Naive thymus-derived CD8-positive, alpha-beta T cell (primary cell): ENCODE measurements around the gene MYLK. TPM values are rescaled to one million over a fixed set of nuclear protein-coding genes. Genes with fewer than 3 reads are reported as not detected.

Experiments used
- ATAC-seq, 2 donors: fragments of 150-1000 bp; cut with Tn5 transposase in 1 of 2; sonication (Bioruptor Pico), chemical (Tn5 transposase) in 1 of 2; 1 replicate in 1 of 2; 2 replicates in 1 of 2; pipeline ENCODE4 v1.10.0; 2021; ENCODE audit warnings: mild to moderate bottlenecking in 2 of 2, moderate library complexity in 2 of 2
- POLR2A ChIA-PET: fragments of 350-600 bp; sonication (Branson Sonifier 250); formaldehyde crosslinking; loops from one replicate; lab custom pipeline; 2021; ENCODE audit warnings: antibody characterized with exemption; lab: Charles Lee
- DNase-seq, 10 donors: peaks; one replicate each; pipeline versions ENCODE4 v3.0.0 to v3.0.0-alpha.2; 2020 to 2022
- H3K27ac Mint-ChIP-seq, 10 donors: one replicate each; pipeline ENCODE4 v1.8.0; 2020 to 2022; ENCODE audit warnings: mild to moderate bottlenecking in 10 of 10, mixed read lengths in 10 of 10, moderate library complexity in 4 of 10, inconsistent platforms in 1 of 10
- H3K27me3 Mint-ChIP-seq, 5 donors: one replicate each; pipeline ENCODE4 v1.8.0; 2021 to 2022; ENCODE audit warnings: mixed read lengths in 5 of 5
- H3K36me3 Mint-ChIP-seq, 3 donors: one replicate each; pipeline ENCODE4 v1.8.0; 2020 to 2022; ENCODE audit warnings: mixed read lengths in 3 of 3, mild to moderate bottlenecking in 2 of 3, inconsistent platforms in 1 of 3
- H3K4me1 Mint-ChIP-seq, 4 donors: one replicate each; pipeline ENCODE4 v1.8.0; 2021 to 2022; ENCODE audit warnings: mixed read lengths in 4 of 4
- H3K4me3 Mint-ChIP-seq, 10 donors: one replicate each; pipeline ENCODE4 v1.8.0; 2020 to 2022; ENCODE audit warnings: mild to moderate bottlenecking in 10 of 10, mixed read lengths in 10 of 10, moderate library complexity in 6 of 10, inconsistent platforms in 1 of 10
- H3K9me3 Mint-ChIP-seq, 9 donors: one replicate each; pipeline ENCODE4 v1.8.0; 2020 to 2022; ENCODE audit warnings: mixed read lengths in 9 of 9, mild to moderate bottlenecking in 3 of 9, inconsistent platforms in 1 of 9, moderate library complexity in 1 of 9
- polyA plus RNA-seq, 3 donors: library from polyadenylated mRNA; unstranded; fragments of 300-500 nt; fragmentation: Illumina TruSeq; gene quantifications; one replicate each; pipeline ENCODE4 v1.2.3, GENCODE V29; 2021
- total RNA-seq, 8 experiments: library from RNA in 2 of 8; stranded (reverse) in 2 of 8; gene quantifications; one replicate each; pipeline ENCODE4 v1.2.3 and lab custom pipeline; 2021 to 2026

Gene MYLK
- total and polyA plus RNA-seq, 5 experiments from 2014 or later: 0.02 to 0.16 (median 0.10) TPM; not detected in 2

DNA sequence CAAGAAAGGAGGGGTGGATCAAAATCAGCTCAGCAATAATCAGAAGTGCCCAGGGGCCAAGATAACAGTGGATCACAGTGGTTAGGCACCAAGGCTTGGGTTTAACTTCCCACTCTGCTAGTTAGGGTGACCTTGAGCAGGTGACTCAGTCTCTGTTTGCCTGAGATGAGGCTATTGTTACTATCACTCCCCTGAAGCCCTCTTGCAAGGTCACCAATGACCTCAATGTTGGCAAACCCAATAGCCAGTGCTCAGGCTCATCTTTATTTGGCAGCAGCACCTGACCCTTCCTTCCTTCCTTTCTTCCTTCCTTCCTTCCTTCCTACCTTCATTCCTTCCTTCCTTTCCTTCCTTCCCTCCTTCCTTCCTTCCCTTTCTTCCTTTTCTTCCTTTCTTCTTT is 196.8 kb downstream of the MYLK start:
- Mint-ChIP-seq H3K36me3 (no peaks in the 10 kb centered on the region), H3K27ac (peak overlapping the region in 1 of 10 donors; percentile 68), H3K4me1 (no peaks in the 10 kb centered on the region), H3K4me3 (no peak overlapping the region), H3K9me3 (no peaks in the 10 kb centered on the region), H3K27me3 (peaks cover 0 to 14% (median 3%) of the 10 kb centered on the region in 5 donors)
- POLR2A ChIA-PET: no interaction called here
- DNase-seq (no peak), ATAC-seq (no peak)

DNA sequence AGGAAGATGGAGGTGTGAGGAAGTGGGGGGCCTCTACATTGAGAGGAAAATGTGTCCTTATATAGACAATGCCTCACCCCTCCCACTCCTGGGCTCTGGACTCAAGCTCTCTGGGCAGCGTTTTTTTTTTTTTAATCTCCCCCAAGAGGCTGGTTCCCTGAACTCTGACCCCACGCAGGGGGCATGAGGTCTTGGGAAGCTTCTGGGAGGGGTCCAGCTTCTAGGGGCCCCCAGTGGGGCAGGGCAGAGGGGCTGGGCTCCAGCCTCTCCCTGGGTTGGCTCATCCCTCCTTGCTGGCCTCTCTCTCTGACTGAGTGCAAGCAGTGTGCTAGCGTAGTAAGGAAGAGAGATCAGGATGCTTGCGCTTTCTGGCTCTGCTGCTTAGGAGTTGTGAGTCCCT is 197.9 kb downstream of the MYLK start:
- Mint-ChIP-seq H3K27me3 (peaks cover 0 to 14% (median 0%) of the 10 kb centered on the region in 5 donors), H3K4me1 (no peaks in the 10 kb centered on the region), H3K4me3 (no peak overlapping the region), H3K27ac (peak overlapping the region in 1 of 10 donors; percentile 76), H3K9me3 (no peaks in the 10 kb centered on the region), H3K36me3 (no peaks in the 10 kb centered on the region)
- DNase-seq (no peak), ATAC-seq (no peak)
- POLR2A ChIA-PET: no interaction called here

- Mint-ChIP-seq H3K9me3 (no peaks in the 10 kb centered on the region), H3K36me3 (no peaks in the 10 kb centered on the region), H3K27ac (no peak overlapping the region), H3K4me3 (no peak overlapping the region), H3K27me3 (peaks cover 0 to 14% (median 0%) of the 10 kb centered on the region in 5 donors), H3K4me1 (no peaks in the 10 kb centered on the region)
- POLR2A ChIA-PET: no interaction called here
- ATAC-seq (no peak), DNase-seq (no peak)
These were observed 198.4 kb downstream of the MYLK start for GRCh38 chr3:123685780-123686179.

DNA sequence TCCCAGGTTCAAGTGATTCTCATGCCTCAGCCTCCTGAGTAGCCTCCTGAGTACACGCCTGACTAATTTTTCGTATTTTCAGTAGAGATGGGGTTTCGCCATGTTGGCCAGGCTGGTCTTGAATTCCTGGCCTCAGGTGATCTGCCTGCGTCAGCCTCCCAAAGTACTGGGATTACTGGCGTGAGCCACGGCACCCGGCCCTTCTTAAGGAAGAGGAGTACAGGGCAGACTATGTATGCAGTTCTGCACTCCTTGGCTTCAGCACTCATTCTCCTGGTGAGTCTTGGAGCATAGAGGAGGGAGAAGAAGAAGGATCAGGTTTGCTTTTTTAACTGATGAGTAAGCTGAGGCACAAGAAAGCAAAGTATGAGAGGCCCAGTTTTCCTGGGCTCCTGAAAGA is 199.5 kb downstream of the MYLK start:
- H3K9me3 Mint-ChIP-seq: no peaks in the 10 kb centered on the region

GRCh38 chr3:123684209-123684608 is 199.9 kb downstream of the MYLK start:
- no peak for ATAC-seq
- no peak overlapping the region for H3K27ac Mint-ChIP-seq
- peaks cover 0 to 14% (median 0%) of the 10 kb centered on the region in 5 donors for H3K27me3 Mint-ChIP-seq
- H3K9me3 Mint-ChIP-seq: no peaks in the 10 kb centered on the region
- POLR2A ChIA-PET: no interaction called here
- H3K4me3 Mint-ChIP-seq: no peak overlapping the region
- no peak for DNase-seq
- no peaks in the 10 kb centered on the region for H3K4me1 Mint-ChIP-seq
- H3K36me3 Mint-ChIP-seq: no peaks in the 10 kb centered on the region

More for the DNA sequence above, 199.5 kb downstream of the MYLK start:
- no peaks in the 10 kb centered on the region for H3K36me3 Mint-ChIP-seq
- ATAC-seq: no peak
- H3K4me3 Mint-ChIP-seq: no peak overlapping the region
- DNase-seq: no peak
- no peak overlapping the region for H3K27ac Mint-ChIP-seq
- H3K27me3 Mint-ChIP-seq: peaks cover 0 to 14% (median 0%) of the 10 kb centered on the region in 5 donors
- H3K4me1 Mint-ChIP-seq: no peaks in the 10 kb centered on the region
- POLR2A ChIA-PET: no interaction called here

- Mint-ChIP-seq H3K4me1 (no peaks in the 10 kb centered on the region), H3K9me3 (no peaks in the 10 kb centered on the region), H3K36me3 (no peaks in the 10 kb centered on the region), H3K27ac (no peak overlapping the region), H3K27me3 (peaks cover 0 to 12% (median 0%) of the 10 kb centered on the region in 5 donors), H3K4me3 (no peak overlapping the region)
- POLR2A ChIA-PET: no interaction called here
- ATAC-seq (no peak), DNase-seq (no peak)
These were observed 200.5 kb downstream of the MYLK start for GRCh38 chr3:123683505-123684154.

DNA sequence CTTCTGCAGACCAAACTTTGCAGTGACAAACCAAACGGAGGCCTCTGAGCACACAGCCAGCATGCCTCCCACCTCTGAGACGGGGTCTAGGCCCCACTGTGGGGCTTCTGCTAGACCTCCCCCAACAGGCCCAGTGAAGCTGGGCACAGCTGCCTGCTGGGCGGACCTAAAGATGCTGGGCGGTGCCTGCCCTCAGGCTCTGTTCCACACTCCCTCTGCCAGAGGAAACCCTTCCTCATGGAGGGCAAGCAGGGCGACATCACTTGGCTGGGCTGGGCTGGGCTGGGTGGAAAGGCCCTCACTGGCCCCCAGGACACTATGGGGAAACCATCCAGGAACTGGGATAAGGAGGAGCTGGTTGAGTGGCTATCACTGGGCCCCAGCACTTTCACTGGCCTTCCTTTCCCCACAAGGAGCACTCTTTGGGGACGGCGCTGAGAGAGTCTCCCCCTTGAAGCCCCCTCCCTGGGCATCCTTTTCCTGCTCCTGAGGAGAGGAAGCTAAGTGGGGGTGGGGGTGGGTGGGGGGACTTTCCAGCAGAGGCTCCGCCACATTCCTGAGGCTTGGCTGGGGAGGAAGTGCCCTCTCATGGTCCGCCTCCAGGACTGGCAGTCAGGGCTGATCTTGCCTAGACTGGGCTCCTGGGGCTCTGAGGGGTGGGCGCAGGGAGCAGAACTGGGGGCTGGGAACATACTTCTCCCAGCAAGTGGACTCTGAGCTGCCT is 201.2 kb downstream of the MYLK start:
- H3K4me1 Mint-ChIP-seq: no peaks in the 10 kb centered on the region
- no peak overlapping the region for H3K27ac Mint-ChIP-seq
- POLR2A ChIA-PET: no interaction called here
- no peaks in the 10 kb centered on the region for H3K9me3 Mint-ChIP-seq
- H3K27me3 Mint-ChIP-seq: peaks cover 0 to 12% (median 0%) of the 10 kb centered on the region in 5 donors
- no peak for ATAC-seq
- DNase-seq: no peak
- no peak overlapping the region for H3K4me3 Mint-ChIP-seq
- no peaks in the 10 kb centered on the region for H3K36me3 Mint-ChIP-seq

- POLR2A ChIA-PET: no interaction called here
- Mint-ChIP-seq H3K27ac (no peak overlapping the region), H3K4me3 (no peak overlapping the region), H3K36me3 (no peaks in the 10 kb centered on the region), H3K4me1 (no peaks in the 10 kb centered on the region), H3K27me3 (peaks cover 0 to 8% (median 0%) of the 10 kb centered on the region in 5 donors), H3K9me3 (no peaks in the 10 kb centered on the region)
- DNase-seq: no peak
- ATAC-seq: no peak
These were observed 201.8 kb downstream of the MYLK start for GRCh38 chr3:123682302-123682701.

DNA sequence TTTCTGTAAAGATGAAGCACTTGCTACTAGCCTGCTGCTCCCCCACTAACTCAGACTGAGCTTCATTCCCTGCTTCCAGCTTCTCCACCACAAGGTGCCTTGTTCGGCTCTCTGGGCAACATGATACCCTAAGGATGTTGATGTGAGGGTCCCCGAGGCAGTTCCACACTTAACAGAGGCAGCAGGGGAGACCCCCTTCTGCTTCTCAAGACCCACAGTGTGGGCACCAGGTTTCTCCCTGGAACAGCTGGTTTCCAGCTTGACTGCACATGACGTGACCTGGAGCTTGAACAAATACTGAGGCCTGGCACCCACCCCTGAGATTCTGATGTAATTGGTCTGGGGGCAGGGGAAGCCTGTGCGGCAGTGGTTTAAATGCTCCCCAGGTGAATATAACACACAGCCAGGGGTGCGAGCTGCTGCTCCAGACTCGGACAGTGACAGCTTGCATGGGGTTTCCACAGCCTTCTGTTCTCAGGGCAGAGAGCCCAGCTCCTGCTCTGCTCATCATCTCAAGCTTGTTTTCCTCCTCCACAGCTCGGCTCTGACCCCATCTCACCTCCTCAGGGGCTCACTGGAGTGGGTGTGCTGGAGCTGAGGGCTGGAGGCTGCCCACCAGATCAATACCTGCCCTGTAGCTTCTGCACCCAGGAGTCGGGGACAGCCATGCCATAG is 204.3 kb downstream of the MYLK start:
- no peak for ATAC-seq
- H3K4me1 Mint-ChIP-seq: no peaks in the 10 kb centered on the region

DNA sequence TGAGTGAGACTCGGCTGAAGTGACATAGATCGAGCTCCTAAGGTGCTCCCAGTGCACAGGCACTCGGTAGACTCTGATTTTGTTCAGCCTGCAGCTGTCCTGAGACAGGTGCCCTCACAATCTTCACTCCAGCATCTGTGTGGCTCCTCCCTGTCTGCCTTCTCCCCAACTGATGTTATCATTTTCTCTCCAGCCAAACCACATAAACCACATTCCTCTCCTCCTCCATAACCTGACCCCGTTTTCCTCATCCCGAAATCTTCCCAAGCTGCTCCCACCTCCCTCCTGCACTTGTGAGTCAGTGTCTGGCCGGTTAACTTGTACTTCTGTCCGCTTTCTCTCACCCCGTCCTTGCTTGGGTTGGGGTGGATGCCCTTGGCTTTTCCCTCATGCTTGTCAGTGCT is 206.0 kb downstream of the MYLK start:
- Mint-ChIP-seq H3K27ac (no peak overlapping the region), H3K4me1 (no peaks in the 10 kb centered on the region), H3K36me3 (no peaks in the 10 kb centered on the region), H3K27me3 (peaks cover 0 to 25% (median 0%) of the 10 kb centered on the region in 5 donors), H3K9me3 (no peaks in the 10 kb centered on the region), H3K4me3 (no peak overlapping the region)
- ATAC-seq (no peak), DNase-seq (no peak)
- POLR2A ChIA-PET: no interaction called here

More for the DNA sequence above, 204.3 kb downstream of the MYLK start:
- no peaks in the 10 kb centered on the region for H3K9me3 Mint-ChIP-seq
- no peaks in the 10 kb centered on the region for H3K36me3 Mint-ChIP-seq
- H3K4me3 Mint-ChIP-seq: no peak overlapping the region
- POLR2A ChIA-PET: no interaction called here
- peak overlapping the region in 1 of 10 donors; percentile 53 for H3K27ac Mint-ChIP-seq
- peaks cover 0 to 10% (median 0%) of the 10 kb centered on the region in 5 donors for H3K27me3 Mint-ChIP-seq
- no peak for DNase-seq

DNA sequence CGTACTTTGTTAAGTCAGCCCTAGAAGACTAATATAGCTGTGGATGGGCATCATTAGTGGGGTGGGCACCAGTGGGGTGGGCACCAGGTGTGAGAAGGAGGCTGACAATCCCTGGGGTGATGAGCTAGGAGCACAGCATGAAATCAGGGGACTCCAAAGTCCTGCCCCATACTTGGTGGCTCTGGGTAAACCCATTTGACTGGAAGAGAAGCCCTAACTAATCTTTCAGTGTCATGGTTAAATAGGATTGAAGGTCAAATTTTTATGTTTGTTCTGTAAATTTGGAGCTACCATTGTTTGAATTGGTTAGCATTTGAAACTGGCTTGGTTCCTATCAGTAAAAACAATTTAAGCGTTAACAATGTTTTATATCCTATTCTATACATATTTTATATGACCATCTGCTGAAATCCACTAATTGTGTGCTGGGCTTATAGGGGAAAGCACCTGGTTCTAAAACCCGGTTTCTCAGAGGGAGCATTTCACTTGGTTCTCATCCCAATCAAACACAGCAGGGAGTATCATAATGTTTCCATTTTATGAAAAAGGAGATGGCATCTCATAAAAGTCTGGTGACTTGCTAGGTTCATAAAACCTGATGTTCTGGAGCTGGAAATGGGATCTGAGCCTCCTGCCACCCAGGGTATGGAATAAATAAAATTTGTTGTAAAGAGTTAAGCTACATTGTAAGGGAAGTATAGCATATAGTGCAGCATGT is 211.5 kb downstream of the MYLK start:
- Mint-ChIP-seq H3K36me3 (no peaks in the 10 kb centered on the region), H3K4me1 (peaks cover 1 to 10% (median 3%) of the 10 kb centered on the region in 4 donors), H3K4me3 (no peak overlapping the region), H3K27me3 (peaks cover 0 to 35% (median 13%) of the 10 kb centered on the region in 5 donors), H3K27ac (peak overlapping the region in 1 of 10 donors; percentile 14), H3K9me3 (peaks cover 0 to 2% (median 0%) of the 10 kb centered on the region in 9 donors)
- peak in 1 of 10 donors; percentile 8 for DNase-seq
- POLR2A ChIA-PET: no interaction called here
- ATAC-seq: no peak

- ATAC-seq: no peak
- peaks cover 0 to 2% (median 0%) of the 10 kb centered on the region in 9 donors for H3K9me3 Mint-ChIP-seq
- POLR2A ChIA-PET: no interaction called here
- H3K4me3 Mint-ChIP-seq: no peak overlapping the region
- H3K27ac Mint-ChIP-seq: no peak overlapping the region
- no peaks in the 10 kb centered on the region for H3K36me3 Mint-ChIP-seq
- DNase-seq: no peak
- peaks cover 3 to 18% (median 5%) of the 10 kb centered on the region in 4 donors for H3K4me1 Mint-ChIP-seq
- peaks cover 3 to 34% (median 13%) of the 10 kb centered on the region in 5 donors for H3K27me3 Mint-ChIP-seq
These were observed 213.4 kb downstream of the MYLK start for GRCh38 chr3:123670743-123671142.
